ENCODE measurements around the gene SDK2.

Gene SDK2

DNA sequence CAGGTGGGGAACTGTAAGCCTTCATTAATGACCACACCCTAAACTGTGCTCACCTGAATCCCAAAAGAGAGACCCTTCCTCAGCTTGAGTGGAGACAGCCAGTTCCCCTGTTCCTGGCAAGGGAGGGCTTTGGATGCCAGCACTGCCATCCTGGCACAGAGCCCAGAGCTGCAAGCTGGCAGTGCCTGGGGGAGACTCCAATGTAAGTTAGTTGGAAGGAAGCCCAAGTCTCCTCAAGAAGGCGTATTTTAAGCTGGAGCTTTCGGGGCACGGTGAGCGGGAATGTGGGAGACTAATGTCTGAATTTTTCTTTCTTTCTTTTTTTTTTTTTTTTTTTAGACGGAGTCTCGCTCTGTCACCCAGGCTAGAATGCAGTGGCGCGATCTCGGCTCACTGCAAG is 337.1 kb downstream of the SDK2 start:
- in situ Hi-C loops (cut with HindIII; ENCODE audit: low sequenced_read_pairs): no loop called here
- no peak for TF ChIP-seq CTCF (IDR thresholded peaks at IDR 0.05; ENCODE audit: low read depth, low read length)
- H3K4me3 ChIP-seq (ENCODE audit: low read depth, low read length): no peak overlapping the region
- DNase-seq (ENCODE audit: low read depth, low spot score): no peak

DNA sequence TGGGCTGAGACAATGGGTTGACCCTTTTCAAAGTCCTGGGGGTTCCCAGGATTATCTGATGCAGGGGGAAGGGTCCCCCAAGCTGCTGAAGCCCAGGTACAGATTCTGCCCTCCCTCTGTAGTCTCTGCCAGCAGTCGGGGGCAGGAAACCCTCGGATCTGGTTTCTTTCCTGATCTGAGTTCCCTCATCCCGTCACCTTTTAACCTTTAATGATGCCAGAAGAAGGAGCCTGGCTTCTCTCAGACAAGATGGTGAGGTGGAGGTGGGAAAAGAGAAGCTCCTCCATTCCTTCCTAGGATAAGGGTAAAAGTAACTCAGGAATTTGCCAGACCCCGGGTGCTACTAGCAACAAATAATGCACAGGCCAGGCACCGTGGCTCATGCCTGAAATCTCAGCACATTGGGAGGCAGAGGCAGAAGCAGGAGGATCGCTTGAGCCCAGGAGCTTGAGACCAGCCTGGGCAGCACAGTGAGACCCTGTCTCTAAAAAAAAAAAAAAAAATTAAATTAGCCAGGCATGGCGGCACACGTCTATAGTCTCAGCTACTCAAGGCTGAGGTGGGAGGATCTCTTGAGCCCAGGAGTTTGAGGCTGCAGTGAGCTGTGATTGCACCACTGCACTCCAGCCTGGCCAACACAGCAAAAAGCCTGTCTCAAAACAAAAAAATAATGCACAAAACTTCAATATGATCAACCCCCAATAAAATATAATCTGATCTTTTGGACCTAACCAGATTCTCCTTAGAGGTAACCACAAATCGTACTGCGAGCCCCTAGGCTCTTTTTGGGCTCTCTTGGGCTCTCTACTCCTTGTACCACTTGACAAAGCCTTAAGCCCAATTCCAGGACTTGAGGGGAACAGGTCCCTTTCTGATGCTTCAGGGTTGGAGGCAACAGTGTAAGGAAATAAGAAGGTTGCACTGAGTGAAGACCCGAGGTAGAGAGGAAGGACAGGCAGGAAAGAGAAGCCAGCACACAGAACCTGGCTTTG is 338.1 kb downstream of the SDK2 start:
- TF ChIP-seq CTCF (IDR thresholded peaks at IDR 0.05; ENCODE audit: low read depth, low read length): no peak
- H3K4me3 ChIP-seq (ENCODE audit: low read depth, low read length): no peak overlapping the region
- no peak for DNase-seq (ENCODE audit: low read depth, low spot score)
- in situ Hi-C loops (cut with HindIII; ENCODE audit: low sequenced_read_pairs): no loop called here

GRCh38 chr17:73304971-73305812 is 339.1 kb downstream of the SDK2 start:
- in situ Hi-C loops (cut with HindIII; ENCODE audit: low sequenced_read_pairs): no loop called here
- peak; percentile 36 for TF ChIP-seq CTCF (IDR thresholded peaks at IDR 0.05; ENCODE audit: low read depth, low read length)
- peak; percentile 84 for DNase-seq (ENCODE audit: low read depth, low spot score)
- peak overlapping the region; percentile 14 for H3K4me3 ChIP-seq (ENCODE audit: low read depth, low read length)

- no peak for DNase-seq (ENCODE audit: low read depth, low spot score)
- H3K4me3 ChIP-seq (ENCODE audit: low read depth, low read length): no peak overlapping the region
- in situ Hi-C loops (cut with HindIII; ENCODE audit: low sequenced_read_pairs): no loop called here
- no peak for TF ChIP-seq CTCF (IDR thresholded peaks at IDR 0.05; ENCODE audit: low read depth, low read length)
Observed at GRCh38 chr17:73304438-73304837, 339.8 kb downstream of the SDK2 start.

- TF ChIP-seq CTCF (IDR thresholded peaks at IDR 0.05; ENCODE audit: low read depth, low read length): no peak
- in situ Hi-C loops (cut with HindIII; ENCODE audit: low sequenced_read_pairs): no loop called here
- peak; percentile 59 for DNase-seq (ENCODE audit: low read depth, low spot score)
- no peak overlapping the region for H3K4me3 ChIP-seq (ENCODE audit: low read depth, low read length)
Observed at GRCh38 chr17:73302189-73302588, 342.1 kb downstream of the SDK2 start.

GRCh38 chr17:73301369-73301768 is 342.9 kb downstream of the SDK2 start:
- no peak for TF ChIP-seq CTCF (IDR thresholded peaks at IDR 0.05; ENCODE audit: low read depth, low read length)
- in situ Hi-C loops (cut with HindIII; ENCODE audit: low sequenced_read_pairs): no loop called here
- no peak for DNase-seq (ENCODE audit: low read depth, low spot score)
- no peak overlapping the region for H3K4me3 ChIP-seq (ENCODE audit: low read depth, low read length)

Measured in astrocyte of the spinal cord (primary cell).